Mucosa of descending colon (tissue), 3 donors: ENCODE measurements around the gene PGGT1B. TPM values are rescaled to one million over a fixed set of nuclear protein-coding genes. Genes with fewer than 3 reads are reported as not detected.
A peak's percentile ranks its signal among the peaks of the same experiment; 100 is the strongest.

Experiments
- ATAC-seq: fragments of 200-7000 bp; cut with Tn5 transposase; one replicate; pipeline ENCODE4 v1.9.1; 2020; ENCODE audit warnings: mild to moderate bottlenecking, moderate library complexity
- DNase-seq, 3 donors: peaks; one replicate each; pipeline ENCODE4 v3.0.0-alpha.2; 2020
- H3K36me3 ChIP-seq: fragments of 200-600 bp; one replicate; pipeline ENCODE4 v1.8.0; 2021; ENCODE audit warnings: low read depth, mild to moderate bottlenecking
- H3K4me1 ChIP-seq: fragments of 200-600 bp; one replicate; pipeline ENCODE4 v1.8.0; 2021; ENCODE audit warnings: low read depth, mild to moderate bottlenecking
- H3K4me3 ChIP-seq: fragments of 200-600 bp; one replicate; pipeline ENCODE4 v1.8.0; 2021; ENCODE audit warnings: mild to moderate bottlenecking
- H3K9me3 ChIP-seq: fragments of 200-600 bp; one replicate; pipeline ENCODE4 v1.8.0; 2021; ENCODE audit warnings: mild to moderate bottlenecking
- intact Hi-C, 2 donors: fragments of 100-400 bp; cut with DNase I in 1 of 2; cut with micrococcal nuclease in 1 of 2; formaldehyde crosslinking; loops; one replicate each; pipeline versions ENCODE4 v1.11.0 to v1.11.1; 2022; cut with DNase I, micrococcal nuclease
- total RNA-seq, 3 donors: library from RNA; stranded (reverse); fragmentation: NEBNext Ultra II Directional in 2 of 3; extraction: Animal tissue kit (Norgen Biotek cat#: 25700) in 2 of 3; gene quantifications; one replicate each; pipeline versions ENCODE4 v1.2.1 to v1.2.4, GENCODE V29; 2021 to 2023
- TF ChIP-seq, protein P1 (sequence below): fragments of 200-600 bp; IDR thresholded peaks from one replicate; pipeline ENCODE4 v1.8.0; 2022; ENCODE audit warnings: antibody characterized with exemption, mild to moderate bottlenecking
- donor health status: DM: no; HTN: no; CAD: no; lungs with moderate emphysema.
- donor health status: DM: no; HTN: no; CAD: no.
- donor health status: DM: no; HTN: yes; CAD: no.

PGGT1B gene
- total RNA-seq, 3 donors from 2014 or later = 62.1 to 75.8 (median 72.6) TPM

DNA sequence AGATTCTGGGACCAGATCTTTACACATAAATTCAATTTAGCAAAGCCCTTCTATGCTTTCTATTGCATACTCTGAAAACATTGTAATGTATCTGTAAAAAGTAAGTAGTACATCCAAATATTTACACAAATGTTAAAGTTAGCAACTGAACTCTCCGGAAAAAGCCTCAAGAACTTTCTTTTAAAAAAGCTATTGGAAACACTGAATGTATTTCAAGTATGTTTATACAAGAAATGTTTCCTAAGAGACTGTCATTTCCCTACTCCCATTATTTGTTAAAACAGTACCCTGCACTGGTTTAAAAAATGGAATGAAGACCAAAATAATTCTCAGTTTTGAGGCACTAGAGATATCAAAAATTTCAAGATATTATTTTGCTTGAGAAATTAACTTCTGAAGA is 48.1 kb downstream of the PGGT1B start:
- Histone ChIP-seq H3K9me3 (no peaks in the 10 kb centered on the region), H3K4me3 (no peak overlapping the region), H3K4me1 (no peaks in the 10 kb centered on the region), H3K36me3 (no peaks in the 10 kb centered on the region)
- TF ChIP-seq, protein P1, sequence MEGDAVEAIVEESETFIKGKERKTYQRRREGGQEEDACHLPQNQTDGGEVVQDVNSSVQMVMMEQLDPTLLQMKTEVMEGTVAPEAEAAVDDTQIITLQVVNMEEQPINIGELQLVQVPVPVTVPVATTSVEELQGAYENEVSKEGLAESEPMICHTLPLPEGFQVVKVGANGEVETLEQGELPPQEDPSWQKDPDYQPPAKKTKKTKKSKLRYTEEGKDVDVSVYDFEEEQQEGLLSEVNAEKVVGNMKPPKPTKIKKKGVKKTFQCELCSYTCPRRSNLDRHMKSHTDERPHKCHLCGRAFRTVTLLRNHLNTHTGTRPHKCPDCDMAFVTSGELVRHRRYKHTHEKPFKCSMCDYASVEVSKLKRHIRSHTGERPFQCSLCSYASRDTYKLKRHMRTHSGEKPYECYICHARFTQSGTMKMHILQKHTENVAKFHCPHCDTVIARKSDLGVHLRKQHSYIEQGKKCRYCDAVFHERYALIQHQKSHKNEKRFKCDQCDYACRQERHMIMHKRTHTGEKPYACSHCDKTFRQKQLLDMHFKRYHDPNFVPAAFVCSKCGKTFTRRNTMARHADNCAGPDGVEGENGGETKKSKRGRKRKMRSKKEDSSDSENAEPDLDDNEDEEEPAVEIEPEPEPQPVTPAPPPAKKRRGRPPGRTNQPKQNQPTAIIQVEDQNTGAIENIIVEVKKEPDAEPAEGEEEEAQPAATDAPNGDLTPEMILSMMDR = no peak
- DNase-seq (no peak), ATAC-seq (no peak)
- intact Hi-C loops = no loop called here

DNA sequence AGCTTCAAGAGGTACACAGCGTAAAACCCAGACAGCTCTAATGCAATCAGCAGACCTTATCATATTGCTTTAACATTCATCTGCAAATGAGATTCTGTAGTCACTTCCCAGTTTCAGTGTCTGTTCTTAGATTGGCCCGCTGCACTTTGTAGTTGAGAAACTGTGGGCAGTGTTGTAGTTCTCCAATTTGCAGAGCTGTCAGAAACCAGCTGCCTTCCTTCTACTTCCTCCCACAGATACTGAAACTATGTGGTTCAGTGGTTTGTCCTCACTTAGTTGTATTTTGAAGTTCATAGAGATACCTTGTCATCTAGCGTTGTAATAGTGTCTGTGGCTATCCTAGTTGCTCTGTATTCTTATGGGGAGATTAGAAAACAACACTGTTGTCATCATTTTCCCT is 53.4 kb downstream of the PGGT1B start:
- TF ChIP-seq, protein P1 = no peak
- ATAC-seq = peak; percentile 92
- Histone ChIP-seq H3K9me3 (no peaks in the 10 kb centered on the region), H3K36me3 (no peaks in the 10 kb centered on the region), H3K4me1 (no peaks in the 10 kb centered on the region), H3K4me3 (no peak overlapping the region)
- peak in 1 of 3 donors; percentile 31 for DNase-seq
- intact Hi-C loops = no loop called here

DNA sequence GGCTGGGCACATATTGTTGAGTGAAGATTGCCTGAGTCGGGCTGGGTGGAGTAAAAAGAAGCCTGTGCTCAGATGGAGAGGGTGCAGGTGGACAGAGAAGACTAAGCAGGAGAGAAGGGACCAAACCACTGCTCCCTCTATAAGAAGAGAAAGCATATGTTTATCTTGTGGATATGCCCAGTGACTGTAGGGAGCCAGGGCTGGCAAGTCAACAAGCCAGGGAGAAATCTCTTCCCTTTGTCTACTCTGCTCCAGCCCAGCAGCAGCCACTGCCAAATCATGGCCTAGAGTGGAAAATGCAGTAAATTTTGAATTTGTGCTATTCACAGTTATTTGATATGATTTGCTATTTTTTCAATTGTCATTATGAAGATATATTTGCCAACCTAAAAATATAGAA is 59.7 kb downstream of the PGGT1B start:
- intact Hi-C loops = no loop called here
- Histone ChIP-seq H3K36me3 (no peaks in the 10 kb centered on the region), H3K4me3 (no peak overlapping the region), H3K4me1 (no peaks in the 10 kb centered on the region), H3K9me3 (no peaks in the 10 kb centered on the region)
- TF ChIP-seq, protein P1 = no peak
- DNase-seq = no peak
- no peak for ATAC-seq

DNA sequence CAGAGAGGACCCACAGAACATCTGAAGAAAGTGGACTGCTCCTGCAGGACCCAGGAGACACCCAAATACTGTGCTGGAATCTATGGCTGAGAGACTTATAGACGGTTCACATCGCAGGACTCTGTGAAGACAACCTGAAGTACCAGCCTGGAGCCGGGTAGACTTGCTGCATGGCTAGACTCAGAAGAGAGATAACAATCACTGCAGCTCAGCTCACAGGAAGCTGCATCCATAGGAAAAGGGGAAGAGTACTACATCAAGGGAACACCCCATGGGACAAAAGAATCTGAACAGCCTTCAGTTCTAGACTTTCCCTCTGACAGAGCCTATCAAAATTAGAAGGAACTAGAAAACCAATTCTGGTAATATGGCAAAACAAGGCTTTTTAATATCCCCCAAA is 66.5 kb downstream of the PGGT1B start:
- H3K4me1 ChIP-seq = peaks cover 34% of the 10 kb centered on the region
- intact Hi-C loops = no loop called here
- DNase-seq (no peak), ATAC-seq (no peak)
- H3K9me3 ChIP-seq = no peaks in the 10 kb centered on the region
- no peak overlapping the region for H3K4me3 ChIP-seq
- TF ChIP-seq, protein P1 = no peak
- H3K36me3 ChIP-seq = no peaks in the 10 kb centered on the region

DNA sequence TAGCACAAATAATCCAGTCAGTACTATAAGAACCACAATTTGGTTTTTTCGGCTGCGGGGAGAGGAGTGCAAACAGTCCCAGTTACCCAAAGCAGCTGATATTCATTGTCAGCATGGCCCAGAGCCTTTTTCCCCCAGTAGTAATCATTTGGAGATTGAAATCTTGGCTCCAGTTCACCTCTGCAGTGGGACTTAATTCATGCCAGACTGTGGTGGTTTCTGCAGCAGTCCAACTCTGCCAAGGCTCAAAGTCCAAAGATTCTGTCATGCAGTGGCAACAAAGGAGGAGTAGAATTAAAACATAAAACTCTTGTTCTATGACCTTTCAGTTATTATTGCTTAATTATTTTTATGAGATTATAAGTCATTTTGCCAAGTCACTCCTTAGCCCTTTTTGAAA is 68.0 kb downstream of the PGGT1B start:
- TF ChIP-seq, protein P1 = no peak
- intact Hi-C loops = no loop called here
- no peaks in the 10 kb centered on the region for H3K36me3 ChIP-seq
- peak in 1 of 3 donors; percentile 79 for DNase-seq
- no peak overlapping the region for H3K4me3 ChIP-seq
- ATAC-seq = peak; percentile 74
- H3K4me1 ChIP-seq = peaks cover 47% of the 10 kb centered on the region
- H3K9me3 ChIP-seq = no peaks in the 10 kb centered on the region

DNA sequence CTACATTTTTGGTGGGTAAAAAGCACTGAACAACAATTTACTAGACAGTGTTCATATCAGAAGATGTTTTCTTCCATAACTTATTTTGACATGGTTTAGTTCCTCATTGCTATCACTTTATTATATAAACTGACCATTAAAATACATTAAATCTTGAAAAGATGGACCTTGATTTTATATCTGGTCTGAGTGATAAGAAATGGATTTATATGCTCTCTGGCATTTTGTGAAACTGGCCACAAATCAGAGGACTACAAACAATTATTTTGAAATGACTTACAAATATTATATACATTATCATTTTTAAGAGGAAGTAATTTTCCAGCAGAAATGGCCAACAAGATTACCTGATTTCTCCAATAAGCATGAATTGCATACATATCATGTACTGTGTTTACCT is 69.4 kb downstream of the PGGT1B start:
- no peak for ATAC-seq
- H3K4me3 ChIP-seq = no peak overlapping the region
- intact Hi-C loops = no loop called here
- H3K36me3 ChIP-seq = no peaks in the 10 kb centered on the region
- no peak for DNase-seq
- TF ChIP-seq, protein P1 = no peak
- H3K9me3 ChIP-seq = no peaks in the 10 kb centered on the region
- H3K4me1 ChIP-seq = peaks cover 47% of the 10 kb centered on the region
